Large intestine (tissue), 3 donors: ENCODE measurements around the gene BNIP2. TPM values are rescaled to one million over a fixed set of nuclear protein-coding genes. Genes with fewer than 3 reads are reported as not detected.

Source experiments
- DNase-seq, 2 donors: peaks; one replicate each; pipeline versions ENCODE4 v3.0.0 to v3.0.0-alpha.2; 2013
- H3K27ac ChIP-seq: one replicate; pipeline ENCODE4 v1.5.1; 2013; ENCODE audit warnings: low read length
- H3K27me3 ChIP-seq: 2 replicates; pipeline ENCODE4 v1.6.1; 2013; ENCODE audit warnings: low read length; ENCODE audit not compliant: control insufficient read depth, insufficient read depth
- H3K36me3 ChIP-seq: 2 replicates; pipeline ENCODE4 v1.6.1; 2013; ENCODE audit warnings: low read length; ENCODE audit not compliant: control insufficient read depth, insufficient read depth
- H3K4me1 ChIP-seq: one replicate; pipeline ENCODE4 v1.6.1; 2013; ENCODE audit warnings: low read length; ENCODE audit not compliant: control insufficient read depth, insufficient read depth
- H3K4me3 ChIP-seq: one replicate; pipeline ENCODE4 v1.5.1; 2013; ENCODE audit warnings: low read length
- H3K9me3 ChIP-seq: one replicate; pipeline ENCODE4 v1.6.1; 2013; ENCODE audit warnings: mild to moderate bottlenecking, low read depth, low read length, moderate library complexity; ENCODE audit not compliant: control insufficient read depth
- WGBS: methylation state at CpG from one replicate; pipeline ENCODE4 v1.1.5; 2013; ENCODE audit warnings: low lambda C conversion rate; ENCODE audit not compliant: insufficient coverage; 5-methylcytosine and 5-hydroxymethylcytosine counted together
- polyA plus RNA-seq: library from polyadenylated mRNA; unstranded; fragments of 120-200 nt; gene quantifications from one replicate; pipeline ENCODE4 v1.2.1, GENCODE V29; 2013

BNIP2 gene
- polyA plus RNA-seq, 1 donor, result 59.0 TPM

- Histone ChIP-seq H3K9me3 (peaks cover 14% of the 10 kb centered on the region), H3K4me1 (peaks cover 22% of the 10 kb centered on the region), H3K36me3 (no peaks in the 10 kb centered on the region), H3K27me3 (no peaks in the 10 kb centered on the region), H3K4me3 (no peak overlapping the region), H3K27ac (no peak overlapping the region)
- DNase-seq, result peak in 1 of 2 donors; percentile 53
- 100% methylated on average over 1 of the region's 7 CpGs for WGBS
Measured at GRCh38 chr15:59609730-59610712, 79.1 kb downstream of the BNIP2 start.

Other genes starting within 250 kb of the BNIP2 start
- gene GCNT3, start 77.5 kb downstream of the BNIP2 start, polyA plus RNA-seq, result 16.3 TPM
- gene GTF2A2, start 31.8 kb downstream of the BNIP2 start, polyA plus RNA-seq, result 85.0 TPM